Measurements from ENCODE around the gene MZF1. TPM values are rescaled to one million over a fixed set of nuclear protein-coding genes. Genes with fewer than 3 reads are reported as not detected.

The MZF1 gene
- total and polyA plus RNA-seq, 2 experiments from 2014 or later: 10.2 to 21.8 TPM

DNA sequence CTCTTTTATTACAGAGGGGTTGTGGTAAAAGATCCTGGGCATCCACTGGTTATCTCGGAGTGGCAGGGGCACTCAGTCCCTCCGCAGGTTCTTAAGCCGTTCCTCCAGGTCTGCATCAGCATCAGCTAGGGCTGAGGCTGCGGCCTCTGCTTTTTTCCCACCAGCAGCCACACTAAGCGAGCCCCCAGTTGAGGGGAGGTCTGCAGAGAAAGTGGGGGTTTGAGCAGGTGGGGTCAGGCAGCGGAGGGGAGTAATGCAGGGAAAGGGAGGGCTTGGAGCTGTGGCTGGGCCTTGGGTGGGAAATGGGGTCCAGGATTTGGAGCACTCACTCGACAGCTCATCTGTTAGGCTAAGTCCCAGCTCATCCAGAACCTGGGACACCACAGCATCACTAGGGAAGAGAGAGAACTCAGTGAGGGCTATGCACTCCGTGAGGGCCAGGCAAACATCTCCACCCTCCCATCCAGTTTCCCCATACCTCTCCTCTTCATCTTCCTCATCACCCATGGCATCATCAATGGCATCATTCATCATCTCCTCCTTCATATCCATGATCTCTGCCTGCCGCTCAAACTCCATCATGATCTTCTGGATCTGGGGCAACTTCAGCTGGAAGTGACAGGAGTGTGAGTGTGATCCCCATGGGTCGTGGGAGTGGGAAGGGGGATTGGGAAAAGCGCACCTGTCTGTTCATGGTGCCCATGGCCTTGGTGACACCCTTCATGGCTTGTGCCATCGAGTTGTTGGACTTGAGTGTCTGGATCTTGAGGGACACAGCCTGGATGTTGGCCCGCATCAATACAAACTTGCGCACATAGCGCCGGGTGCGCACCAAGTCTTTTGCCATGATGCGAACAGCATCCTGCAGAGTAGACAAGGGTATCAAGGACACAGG is 21.3 kb downstream of the MZF1 start:
- H4K20me1 ChIP-seq (replicated peaks; ENCODE audit: insufficient read depth): peaks cover 24% of the 10 kb centered on the region
- H3K4me3 ChIP-seq: no peak overlapping the region
- DNase-seq (ENCODE audit: low spot score) (no peak), ATAC-seq (no peak)
- peaks cover 8% of the 10 kb centered on the region; the same call in 2 of the 3 replicates for H3K9me3 Mint-ChIP-seq
- no peaks in the 10 kb centered on the region for H3K27me3 ChIP-seq (ENCODE audit: insufficient read depth)
- TF ChIP-seq, protein P1, sequence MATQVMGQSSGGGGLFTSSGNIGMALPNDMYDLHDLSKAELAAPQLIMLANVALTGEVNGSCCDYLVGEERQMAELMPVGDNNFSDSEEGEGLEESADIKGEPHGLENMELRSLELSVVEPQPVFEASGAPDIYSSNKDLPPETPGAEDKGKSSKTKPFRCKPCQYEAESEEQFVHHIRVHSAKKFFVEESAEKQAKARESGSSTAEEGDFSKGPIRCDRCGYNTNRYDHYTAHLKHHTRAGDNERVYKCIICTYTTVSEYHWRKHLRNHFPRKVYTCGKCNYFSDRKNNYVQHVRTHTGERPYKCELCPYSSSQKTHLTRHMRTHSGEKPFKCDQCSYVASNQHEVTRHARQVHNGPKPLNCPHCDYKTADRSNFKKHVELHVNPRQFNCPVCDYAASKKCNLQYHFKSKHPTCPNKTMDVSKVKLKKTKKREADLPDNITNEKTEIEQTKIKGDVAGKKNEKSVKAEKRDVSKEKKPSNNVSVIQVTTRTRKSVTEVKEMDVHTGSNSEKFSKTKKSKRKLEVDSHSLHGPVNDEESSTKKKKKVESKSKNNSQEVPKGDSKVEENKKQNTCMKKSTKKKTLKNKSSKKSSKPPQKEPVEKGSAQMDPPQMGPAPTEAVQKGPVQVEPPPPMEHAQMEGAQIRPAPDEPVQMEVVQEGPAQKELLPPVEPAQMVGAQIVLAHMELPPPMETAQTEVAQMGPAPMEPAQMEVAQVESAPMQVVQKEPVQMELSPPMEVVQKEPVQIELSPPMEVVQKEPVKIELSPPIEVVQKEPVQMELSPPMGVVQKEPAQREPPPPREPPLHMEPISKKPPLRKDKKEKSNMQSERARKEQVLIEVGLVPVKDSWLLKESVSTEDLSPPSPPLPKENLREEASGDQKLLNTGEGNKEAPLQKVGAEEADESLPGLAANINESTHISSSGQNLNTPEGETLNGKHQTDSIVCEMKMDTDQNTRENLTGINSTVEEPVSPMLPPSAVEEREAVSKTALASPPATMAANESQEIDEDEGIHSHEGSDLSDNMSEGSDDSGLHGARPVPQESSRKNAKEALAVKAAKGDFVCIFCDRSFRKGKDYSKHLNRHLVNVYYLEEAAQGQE (IDR thresholded peaks at IDR 0.05; ENCODE audit: unreplicated experiment): no peak
- TF ChIP-seq POLR2AphosphoS5 (IDR thresholded peaks at IDR 0.05; ENCODE audit: low read depth): peak; percentile 48
- H3K27ac ChIP-seq (ENCODE audit: low read depth): no peak overlapping the region
- H2AFZ ChIP-seq: no peak overlapping the region
- H3K9me2 ChIP-seq (ENCODE audit: insufficient read depth): no peaks in the 10 kb centered on the region
- H3K4me3 Mint-ChIP-seq: peak overlapping the region; percentile 18; the same call in 1 of the 3 replicates
- peaks cover 32% of the 10 kb centered on the region for H3K27me3 Mint-ChIP-seq (ENCODE audit: insufficient read depth, low read depth, poor library complexity)
- peaks cover 16% of the 10 kb centered on the region for H3K4me1 ChIP-seq (ENCODE audit: insufficient read depth)
- peaks cover 47% of the 10 kb centered on the region for H3K36me3 ChIP-seq (ENCODE audit: insufficient read depth)
- H3F3A ChIP-seq (replicated peaks; ENCODE audit: low read depth): peaks cover 89% of the 10 kb centered on the region
- H3K79me2 ChIP-seq (replicated peaks; ENCODE audit: insufficient read depth): peaks cover 22% of the 10 kb centered on the region
- H3K36me3 Mint-ChIP-seq (ENCODE audit: low read depth): peaks cover 90% of the 10 kb centered on the region
- H3K4me2 ChIP-seq: no peak overlapping the region
- no peak overlapping the region for H3K27ac Mint-ChIP-seq
- H3K4me1 Mint-ChIP-seq: peaks cover 34% of the 10 kb centered on the region

GRCh38 chr19:58551123-58551497 is 22.0 kb downstream of the MZF1 start:
- H3K79me2 ChIP-seq (replicated peaks; ENCODE audit: insufficient read depth): peaks cover 23% of the 10 kb centered on the region
- TF ChIP-seq JUNB (IDR thresholded peaks at IDR 0.05; ENCODE audit: unreplicated experiment) (no peak), ZNF114 (CRISPR knock-in tag; IDR thresholded peaks at IDR 0.05) (no peak), ZNF331 (CRISPR knock-in tag; IDR thresholded peaks at IDR 0.05; ENCODE audit: low read depth) (no peak)
- TF ChIP-seq, protein P2, sequence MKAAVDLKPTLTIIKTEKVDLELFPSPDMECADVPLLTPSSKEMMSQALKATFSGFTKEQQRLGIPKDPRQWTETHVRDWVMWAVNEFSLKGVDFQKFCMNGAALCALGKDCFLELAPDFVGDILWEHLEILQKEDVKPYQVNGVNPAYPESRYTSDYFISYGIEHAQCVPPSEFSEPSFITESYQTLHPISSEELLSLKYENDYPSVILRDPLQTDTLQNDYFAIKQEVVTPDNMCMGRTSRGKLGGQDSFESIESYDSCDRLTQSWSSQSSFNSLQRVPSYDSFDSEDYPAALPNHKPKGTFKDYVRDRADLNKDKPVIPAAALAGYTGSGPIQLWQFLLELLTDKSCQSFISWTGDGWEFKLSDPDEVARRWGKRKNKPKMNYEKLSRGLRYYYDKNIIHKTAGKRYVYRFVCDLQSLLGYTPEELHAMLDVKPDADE (IDR thresholded peaks at IDR 0.05): no peak
- TF ChIP-seq, protein P1 (IDR thresholded peaks at IDR 0.05; ENCODE audit: unreplicated experiment): no peak

More at GRCh38 chr19:58551123-58551497, 22.0 kb downstream of the MZF1 start:
- Mint-ChIP-seq H3K27me3 (ENCODE audit: insufficient read depth, low read depth, poor library complexity) (peaks cover 32% of the 10 kb centered on the region), H3K27ac (no peak overlapping the region), H3K4me1 (peaks cover 35% of the 10 kb centered on the region), H3K36me3 (ENCODE audit: low read depth) (peaks cover 90% of the 10 kb centered on the region), H3K4me3 (no peak overlapping the region; the same call in 2 of the 3 replicates), H3K9me3 (peaks cover 8% of the 10 kb centered on the region; the same call in 2 of the 3 replicates)
- peaks cover 88% of the 10 kb centered on the region for H3F3A ChIP-seq (replicated peaks; ENCODE audit: low read depth)
- DNase-seq (ENCODE audit: low spot score): no peak
- H3K27me3 ChIP-seq (ENCODE audit: insufficient read depth): no peaks in the 10 kb centered on the region
- no peak overlapping the region for H2AFZ ChIP-seq
- H3K27ac ChIP-seq (ENCODE audit: low read depth): no peak overlapping the region
- no peak overlapping the region for H3K4me2 ChIP-seq
- H3K4me1 ChIP-seq (ENCODE audit: insufficient read depth): peaks cover 20% of the 10 kb centered on the region
- peaks cover 51% of the 10 kb centered on the region for H3K36me3 ChIP-seq (ENCODE audit: insufficient read depth)
- no peak for ATAC-seq
- peaks cover 32% of the 10 kb centered on the region for H4K20me1 ChIP-seq (replicated peaks; ENCODE audit: insufficient read depth)
- no peaks in the 10 kb centered on the region for H3K9me2 ChIP-seq (ENCODE audit: insufficient read depth)
- H3K4me3 ChIP-seq: no peak overlapping the region
